Activated T-cell treated with anti-CD3 and anti-CD28 coated beads for 48 hours (primary cell): ENCODE results near the gene PRAF2.

Experiments used
- DNase-seq: peaks from one replicate; pipeline ENCODE4 v3.0.0-alpha.2; 2020; ENCODE audit warnings: low read depth

Gene PRAF2

DNA sequence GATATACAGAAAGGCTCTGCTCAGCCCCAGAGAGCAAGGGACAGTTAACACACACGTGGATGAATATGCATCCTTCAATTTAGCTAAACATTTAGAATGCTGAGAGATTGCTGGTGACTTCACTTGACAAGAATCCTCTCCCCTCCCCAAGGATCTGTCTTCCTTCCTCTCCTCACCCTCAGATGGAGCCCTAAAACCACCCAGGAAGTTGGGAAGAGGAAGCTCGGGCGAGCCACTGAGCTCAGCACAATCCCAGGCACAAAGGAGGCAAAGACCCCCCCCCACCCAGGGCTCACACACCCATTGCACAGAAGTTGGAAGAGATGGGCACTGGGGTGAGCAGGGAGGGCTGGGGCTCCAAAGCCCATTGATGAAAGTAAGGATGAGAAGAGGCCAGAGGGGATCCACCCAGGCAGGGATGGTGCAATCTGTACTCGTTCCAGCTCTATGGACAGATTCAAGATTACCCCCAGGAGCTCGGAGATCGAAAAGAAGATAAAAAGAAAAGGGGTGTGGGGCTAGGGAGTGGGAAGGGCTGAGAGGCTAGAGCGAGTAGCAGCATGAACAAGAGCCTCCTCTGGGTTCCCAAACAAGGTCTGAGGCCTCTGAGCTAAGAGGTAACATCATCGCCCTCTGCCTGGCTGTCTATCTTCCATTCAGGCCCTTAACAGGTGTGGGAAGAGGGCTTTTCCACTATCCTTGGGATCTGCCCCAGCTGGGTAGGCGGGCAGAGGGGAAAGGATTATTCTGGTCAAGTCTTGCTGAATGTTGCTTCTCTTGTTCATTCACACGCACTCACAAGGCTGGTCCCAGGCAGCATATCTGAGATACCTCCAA lies 31.8 kb downstream of the PRAF2 start:
- DNase-seq: no peak

DNA sequence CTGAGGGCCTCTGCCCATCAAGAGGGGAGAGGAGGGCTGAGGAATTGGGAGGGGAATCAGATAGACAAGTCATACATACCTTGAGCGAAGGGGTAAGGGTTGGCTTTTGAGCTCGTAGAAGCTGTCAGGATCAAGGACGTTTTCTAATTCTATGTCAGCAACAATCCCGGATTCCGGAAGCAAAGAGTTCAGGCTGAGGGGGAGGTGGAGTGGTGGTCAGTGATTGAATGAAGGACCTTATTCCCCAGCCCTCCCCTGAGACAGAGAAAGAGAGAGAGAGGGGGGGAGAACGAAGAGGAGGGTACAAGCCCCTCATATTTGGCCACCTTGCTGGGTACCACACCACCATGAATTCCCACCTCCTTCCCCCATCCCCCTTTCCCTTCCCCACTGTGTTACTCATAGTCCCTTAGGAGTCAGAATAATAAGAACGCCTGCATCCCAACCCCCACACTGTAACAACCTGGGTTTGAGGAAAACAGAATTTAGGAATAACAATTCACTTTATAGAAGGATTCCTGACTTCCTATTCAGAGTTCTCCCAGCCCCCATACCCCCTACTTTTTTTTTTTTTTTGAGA lies 33.3 kb downstream of the PRAF2 start:
- no peak for DNase-seq

DNA sequence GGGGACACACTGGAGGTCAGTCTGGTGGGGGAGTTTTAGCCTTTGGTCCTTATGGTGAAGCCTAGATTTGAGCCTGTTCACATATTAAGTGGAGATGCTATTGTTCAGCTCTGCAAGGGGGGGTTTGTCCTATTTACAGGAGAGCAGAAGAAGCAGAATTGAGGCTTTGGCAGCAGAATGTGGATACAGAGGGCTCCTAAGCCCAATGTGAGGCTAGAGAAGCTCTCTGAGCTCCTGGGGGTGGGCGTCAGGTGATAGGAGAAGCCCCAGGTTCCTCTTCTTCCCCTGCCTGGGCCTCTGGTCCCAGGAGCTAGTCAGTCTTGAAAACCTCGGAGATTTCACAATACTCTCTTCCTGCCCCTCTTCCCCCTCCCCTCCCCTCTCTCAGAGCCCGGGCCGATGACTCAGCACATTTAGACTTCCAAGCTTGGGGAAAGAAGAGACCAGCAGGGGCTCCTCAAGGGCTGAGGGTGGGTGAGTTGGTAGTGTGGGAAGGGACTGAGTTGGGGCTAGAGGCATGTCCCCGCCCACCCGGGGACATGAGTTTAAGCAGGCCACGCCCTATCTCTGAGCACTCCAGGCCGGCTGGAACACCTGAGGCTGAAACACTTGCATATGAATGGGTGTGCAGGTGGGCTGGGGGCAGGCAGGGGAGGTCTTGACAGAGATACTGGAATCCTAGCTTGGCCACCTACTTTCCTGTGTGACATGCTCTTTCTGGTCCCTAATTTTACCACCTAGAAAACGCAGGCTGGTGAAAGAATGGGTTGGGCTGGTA lies 34.0 kb downstream of the PRAF2 start:
- peak; percentile 25 for DNase-seq

DNA sequence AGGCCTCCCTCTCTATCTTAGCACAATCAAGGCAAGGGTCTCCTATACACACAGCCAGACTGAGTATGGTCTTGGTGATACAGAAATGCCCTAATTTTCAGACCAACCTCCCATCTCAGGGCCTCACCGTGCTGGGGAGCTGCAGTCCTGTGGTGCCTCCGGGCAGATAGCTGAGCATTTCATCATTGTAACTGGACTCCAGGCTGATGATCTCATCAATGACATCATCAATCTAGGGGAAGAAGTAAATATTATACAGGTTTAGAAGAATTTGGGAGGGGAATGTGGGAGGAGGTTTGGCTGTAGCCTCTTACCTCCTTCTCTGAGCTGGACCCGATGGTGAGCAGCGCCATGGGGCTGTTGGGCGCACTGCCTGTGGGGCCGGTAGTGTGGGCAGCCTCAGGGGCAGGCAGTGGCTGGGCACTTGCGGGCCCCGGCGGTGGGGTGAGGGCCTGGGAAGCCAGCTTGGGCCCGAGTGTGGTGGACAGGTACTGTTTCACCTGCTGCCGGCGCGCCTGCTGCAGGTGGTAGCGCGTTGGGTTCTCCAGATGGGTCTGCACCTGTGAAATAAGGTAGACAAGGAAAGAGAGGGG lies 35.8 kb downstream of the PRAF2 start:
- DNase-seq: no peak

DNA sequence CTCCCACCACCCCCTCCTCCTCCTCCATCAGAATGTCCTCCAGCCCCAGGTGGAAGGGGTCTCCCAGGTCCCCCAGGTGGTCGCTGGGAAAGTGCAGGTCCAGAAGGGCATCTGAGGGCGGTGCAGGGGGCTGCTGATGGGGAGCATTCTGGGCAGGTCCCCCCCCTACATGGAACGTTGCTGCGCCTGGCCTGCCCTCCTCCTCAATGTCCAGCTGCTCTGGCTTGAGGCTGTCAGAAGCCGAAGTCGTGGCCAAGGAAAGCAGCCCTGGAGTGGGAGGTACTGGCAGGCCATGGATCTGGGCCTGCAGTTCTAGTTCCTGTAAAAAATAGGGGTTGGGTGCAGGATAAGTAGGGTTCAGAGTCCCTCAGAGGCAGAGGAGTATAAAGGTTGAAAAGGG lies 43.5 kb downstream of the PRAF2 start:
- no peak for DNase-seq

DNA sequence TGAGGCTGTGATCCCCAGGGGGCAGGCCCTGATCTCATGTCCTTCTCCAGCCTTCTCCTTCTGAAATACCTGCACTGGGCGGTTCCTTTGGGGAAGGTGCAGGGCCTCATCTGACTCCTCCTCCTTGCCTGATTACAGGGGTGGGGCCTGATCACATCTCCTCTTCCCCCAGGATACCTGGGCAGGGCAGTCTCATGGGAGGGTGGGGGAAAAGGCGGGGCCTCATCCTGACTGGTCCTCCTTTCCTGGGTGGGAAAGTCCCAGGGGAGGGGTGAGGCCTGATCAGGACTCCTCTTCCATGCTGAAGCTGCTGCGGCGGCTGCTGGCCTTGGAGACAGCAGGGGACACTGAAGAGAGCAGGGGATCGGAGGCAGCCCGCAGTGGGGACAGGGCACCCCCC lies 43.9 kb downstream of the PRAF2 start:
- no peak for DNase-seq
